ENCODE results near the gene POU3F4. TPM values are rescaled to one million over a fixed set of nuclear protein-coding genes. Genes with fewer than 3 reads are reported as not detected.

POU3F4 gene
- total RNA-seq, 1 experiment from 2014 or later = not detected

GRCh38 chrX:83510510-83511062 is 2.5 kb downstream of the POU3F4 start:
- Histone ChIP-seq H3K36me3 (ENCODE audit: insufficient read depth, low read length) (no peaks in the 10 kb centered on the region), H3K4me1 (ENCODE audit: low read length) (no peaks in the 10 kb centered on the region), H4K20me1 (ENCODE audit: insufficient read depth, low read depth, low read length) (no peaks in the 10 kb centered on the region), H3K27me3 (ENCODE audit: low read length) (no peaks in the 10 kb centered on the region), H2AFZ (ENCODE audit: low read length) (no peak overlapping the region), H3K9ac (ENCODE audit: low read length) (no peak overlapping the region), H3K9me2 (replicated peaks; ENCODE audit: insufficient read depth, low read length) (no peaks in the 10 kb centered on the region), H3K9me3 (ENCODE audit: low read length) (peaks cover 14% of the 10 kb centered on the region; the same call in 1 of the 2 replicates), H3K27ac (ENCODE audit: low read length) (no peak overlapping the region), H3K4me2 (ENCODE audit: low read depth, low read length, poor library complexity, severe bottlenecking) (no peak overlapping the region), H3K4me3 (ENCODE audit: low read length) (no peak overlapping the region), H3K79me2 (ENCODE audit: low read length) (no peaks in the 10 kb centered on the region)
- no peak for DNase-seq

- Histone ChIP-seq H4K20me1 (ENCODE audit: insufficient read depth, low read depth, low read length) (no peaks in the 10 kb centered on the region), H3K4me1 (ENCODE audit: low read length) (no peaks in the 10 kb centered on the region), H3K9ac (ENCODE audit: low read length) (no peak overlapping the region), H3K9me3 (ENCODE audit: low read length) (peaks cover 14% of the 10 kb centered on the region; the same call in 1 of the 2 replicates), H2AFZ (ENCODE audit: low read length) (no peak overlapping the region), H3K4me2 (ENCODE audit: low read depth, low read length, poor library complexity, severe bottlenecking) (no peak overlapping the region), H3K27ac (ENCODE audit: low read length) (no peak overlapping the region), H3K27me3 (ENCODE audit: low read length) (no peaks in the 10 kb centered on the region), H3K9me2 (replicated peaks; ENCODE audit: insufficient read depth, low read length) (no peaks in the 10 kb centered on the region), H3K36me3 (ENCODE audit: insufficient read depth, low read length) (no peaks in the 10 kb centered on the region), H3K79me2 (ENCODE audit: low read length) (no peaks in the 10 kb centered on the region), H3K4me3 (ENCODE audit: low read length) (no peak overlapping the region)
- DNase-seq = no peak
Observed at GRCh38 chrX:83511208-83511607, 3.1 kb downstream of the POU3F4 start.

- Histone ChIP-seq H3K9me3 (ENCODE audit: low read length) (peaks cover 20% of the 10 kb centered on the region), H4K20me1 (ENCODE audit: insufficient read depth, low read depth, low read length) (no peaks in the 10 kb centered on the region), H3K4me2 (ENCODE audit: low read depth, low read length, poor library complexity, severe bottlenecking) (no peak overlapping the region), H3K27ac (ENCODE audit: low read length) (no peak overlapping the region), H3K79me2 (ENCODE audit: low read length) (no peaks in the 10 kb centered on the region), H3K4me3 (ENCODE audit: low read length) (no peak overlapping the region), H3K27me3 (ENCODE audit: low read length) (no peaks in the 10 kb centered on the region), H3K9ac (ENCODE audit: low read length) (no peak overlapping the region), H3K36me3 (ENCODE audit: insufficient read depth, low read length) (no peaks in the 10 kb centered on the region), H3K9me2 (replicated peaks; ENCODE audit: insufficient read depth, low read length) (no peaks in the 10 kb centered on the region), H2AFZ (ENCODE audit: low read length) (no peak overlapping the region), H3K4me1 (ENCODE audit: low read length) (no peaks in the 10 kb centered on the region)
- no peak for DNase-seq
Observed at GRCh38 chrX:83512111-83512510, 4.0 kb downstream of the POU3F4 start.

- Histone ChIP-seq H3K27me3 (ENCODE audit: low read length) (no peaks in the 10 kb centered on the region), H3K9me3 (ENCODE audit: low read length) (peaks cover 17% of the 10 kb centered on the region), H3K4me2 (ENCODE audit: low read depth, low read length, poor library complexity, severe bottlenecking) (no peak overlapping the region), H2AFZ (ENCODE audit: low read length) (no peak overlapping the region), H3K79me2 (ENCODE audit: low read length) (no peaks in the 10 kb centered on the region), H4K20me1 (ENCODE audit: insufficient read depth, low read depth, low read length) (no peaks in the 10 kb centered on the region), H3K4me3 (ENCODE audit: low read length) (no peak overlapping the region), H3K36me3 (ENCODE audit: insufficient read depth, low read length) (no peaks in the 10 kb centered on the region), H3K4me1 (ENCODE audit: low read length) (no peaks in the 10 kb centered on the region), H3K9me2 (replicated peaks; ENCODE audit: insufficient read depth, low read length) (no peaks in the 10 kb centered on the region), H3K27ac (ENCODE audit: low read length) (no peak overlapping the region), H3K9ac (ENCODE audit: low read length) (no peak overlapping the region)
- no peak for DNase-seq
Observed at GRCh38 chrX:83516597-83516996, 8.5 kb downstream of the POU3F4 start.

- H3K79me2 ChIP-seq (ENCODE audit: low read length) = no peaks in the 10 kb centered on the region
- H3K9ac ChIP-seq (ENCODE audit: low read length) = no peak overlapping the region
- DNase-seq = no peak
- H2AFZ ChIP-seq (ENCODE audit: low read length) = no peak overlapping the region
- no peak overlapping the region for H3K4me3 ChIP-seq (ENCODE audit: low read length)
- H3K27me3 ChIP-seq (ENCODE audit: low read length) = no peaks in the 10 kb centered on the region
- H3K36me3 ChIP-seq (ENCODE audit: insufficient read depth, low read length) = no peaks in the 10 kb centered on the region
- H4K20me1 ChIP-seq (ENCODE audit: insufficient read depth, low read depth, low read length) = no peaks in the 10 kb centered on the region
- no peak overlapping the region for H3K27ac ChIP-seq (ENCODE audit: low read length)
- H3K4me2 ChIP-seq (ENCODE audit: low read depth, low read length, poor library complexity, severe bottlenecking) = no peak overlapping the region
- H3K9me3 ChIP-seq (ENCODE audit: low read length) = peaks cover 11% of the 10 kb centered on the region; the same call in 1 of the 2 replicates
- H3K4me1 ChIP-seq (ENCODE audit: low read length) = no peaks in the 10 kb centered on the region
- H3K9me2 ChIP-seq (replicated peaks; ENCODE audit: insufficient read depth, low read length) = no peaks in the 10 kb centered on the region
Observed at GRCh38 chrX:83521905-83522304, 13.8 kb downstream of the POU3F4 start.

GRCh38 chrX:83529950-83530349 is 21.9 kb downstream of the POU3F4 start:
- Histone ChIP-seq H3K9me3 (ENCODE audit: low read length) (peaks cover 8% of the 10 kb centered on the region; the same call in 1 of the 2 replicates), H3K36me3 (ENCODE audit: insufficient read depth, low read length) (no peaks in the 10 kb centered on the region)

GRCh38 chrX:83535417-83536196 is 27.5 kb downstream of the POU3F4 start:
- no peaks in the 10 kb centered on the region for H3K4me1 ChIP-seq (ENCODE audit: low read length)
- peak overlapping the region; percentile 62; the same call in 1 of the 2 replicates for H2AFZ ChIP-seq (ENCODE audit: low read length)
- DNase-seq = no peak
- no peaks in the 10 kb centered on the region for H3K27me3 ChIP-seq (ENCODE audit: low read length)
- H3K9me2 ChIP-seq (replicated peaks; ENCODE audit: insufficient read depth, low read length) = no peaks in the 10 kb centered on the region
- no peaks in the 10 kb centered on the region for H3K36me3 ChIP-seq (ENCODE audit: insufficient read depth, low read length)
- peak overlapping the region; percentile 32 for H3K4me2 ChIP-seq (ENCODE audit: low read depth, low read length, poor library complexity, severe bottlenecking)
- H4K20me1 ChIP-seq (ENCODE audit: insufficient read depth, low read depth, low read length) = no peaks in the 10 kb centered on the region
- peak overlapping the region; percentile 54; the same call in 1 of the 2 replicates for H3K4me3 ChIP-seq (ENCODE audit: low read length)
- no peak overlapping the region for H3K27ac ChIP-seq (ENCODE audit: low read length)
- peaks cover 3% of the 10 kb centered on the region; the same call in 1 of the 2 replicates for H3K9me3 ChIP-seq (ENCODE audit: low read length)
- 0 out of 2 replicates have a peak overlapping the region, but pooled peaks have one; percentile 27 for H3K9ac ChIP-seq (ENCODE audit: low read length)
- H3K79me2 ChIP-seq (ENCODE audit: low read length) = no peaks in the 10 kb centered on the region

More at GRCh38 chrX:83529950-83530349, 21.9 kb downstream of the POU3F4 start:
- Histone ChIP-seq H4K20me1 (ENCODE audit: insufficient read depth, low read depth, low read length) (no peaks in the 10 kb centered on the region), H3K79me2 (ENCODE audit: low read length) (no peaks in the 10 kb centered on the region), H3K9ac (ENCODE audit: low read length) (no peak overlapping the region), H3K4me1 (ENCODE audit: low read length) (no peaks in the 10 kb centered on the region), H3K27ac (ENCODE audit: low read length) (no peak overlapping the region), H3K9me2 (replicated peaks; ENCODE audit: insufficient read depth, low read length) (no peaks in the 10 kb centered on the region), H3K27me3 (ENCODE audit: low read length) (no peaks in the 10 kb centered on the region), H3K4me2 (ENCODE audit: low read depth, low read length, poor library complexity, severe bottlenecking) (no peak overlapping the region), H3K4me3 (ENCODE audit: low read length) (no peak overlapping the region), H2AFZ (ENCODE audit: low read length) (no peak overlapping the region)
- no peak for DNase-seq
